Neural crest cell (in vitro differentiated cells): ENCODE data around the gene HDAC8. TPM values are rescaled to one million over a fixed set of nuclear protein-coding genes. Genes with fewer than 3 reads are reported as not detected.
A peak's percentile ranks its signal among the peaks of the same experiment; 100 is the strongest.

ENCODE experiments used
- DNase-seq: peaks from one replicate; pipeline ENCODE4 v3.0.0; 2021; ENCODE audit warnings: low read depth, mixed read lengths, low spot score
- H3K27ac Mint-ChIP-seq: one replicate; pipeline ENCODE4 v1.8.0; 2021; ENCODE audit warnings: mild to moderate bottlenecking, mixed read lengths; ENCODE audit not compliant: unreplicated experiment
- H3K27me3 Mint-ChIP-seq: 2 replicates; pipeline ENCODE4 v1.8.0; 2021; ENCODE audit warnings: low read depth, mild to moderate bottlenecking, mixed read lengths
- H3K36me3 Mint-ChIP-seq: 2 replicates; pipeline ENCODE4 v1.8.0; 2021; ENCODE audit warnings: low read depth, mild to moderate bottlenecking, mixed read lengths
- H3K4me1 Mint-ChIP-seq: 2 replicates; pipeline ENCODE4 v1.8.0; 2021; ENCODE audit warnings: mixed read lengths
- H3K4me3 Mint-ChIP-seq: one replicate; pipeline ENCODE4 v1.8.0; 2021; ENCODE audit warnings: mild to moderate bottlenecking, mixed read lengths
- H3K9me3 Mint-ChIP-seq: 2 replicates; pipeline ENCODE4 v1.8.0; 2021; ENCODE audit warnings: mixed read lengths
- CTCF ChIP-seq: fragments of 200-600 bp; sonication (generic); conservative IDR thresholded peaks from 2 replicates; pipeline ENCODE4 v1.5.0; 2021; ENCODE audit warnings: antibody characterized with exemption, mild to moderate bottlenecking
- total RNA-seq: library from RNA; stranded (reverse); gene quantifications from 2 replicates; pipeline ENCODE4 v1.2.1, GENCODE V29; 2021

Gene HDAC8
- total RNA-seq, 1 donor from 2014 or later: 31.0 TPM

- no peak for TF ChIP-seq CTCF
- Mint-ChIP-seq H3K9me3 (peaks cover 8% of the 10 kb centered on the region), H3K4me3 (no peak overlapping the region), H3K36me3 (peaks cover 12% of the 10 kb centered on the region), H3K4me1 (no peaks in the 10 kb centered on the region), H3K27me3 (no peaks in the 10 kb centered on the region), H3K27ac (no peak overlapping the region)
- no peak for DNase-seq
These were observed 212.3 kb downstream of the HDAC8 start for GRCh38 chrX:72360326-72360725.

- TF ChIP-seq CTCF: no peak
- Mint-ChIP-seq H3K9me3 (peaks cover 8% of the 10 kb centered on the region), H3K36me3 (peaks cover 12% of the 10 kb centered on the region), H3K4me1 (no peaks in the 10 kb centered on the region), H3K27me3 (no peaks in the 10 kb centered on the region), H3K4me3 (no peak overlapping the region), H3K27ac (peak overlapping the region; percentile 75)
- no peak for DNase-seq
These were observed 214.3 kb downstream of the HDAC8 start for GRCh38 chrX:72358313-72358712.

- Mint-ChIP-seq H3K36me3 (peaks cover 18% of the 10 kb centered on the region), H3K27me3 (no peaks in the 10 kb centered on the region), H3K9me3 (no peaks in the 10 kb centered on the region), H3K4me1 (no peaks in the 10 kb centered on the region), H3K27ac (no peak overlapping the region), H3K4me3 (no peak overlapping the region)
- no peak for TF ChIP-seq CTCF
- no peak for DNase-seq
These were observed 219.9 kb downstream of the HDAC8 start for GRCh38 chrX:72352786-72353185.

GRCh38 chrX:72351606-72352334 is 220.9 kb downstream of the HDAC8 start:
- no peak overlapping the region for H3K27ac Mint-ChIP-seq
- H3K4me3 Mint-ChIP-seq: no peak overlapping the region
- no peak for DNase-seq
- H3K27me3 Mint-ChIP-seq: no peaks in the 10 kb centered on the region
- no peak for TF ChIP-seq CTCF
- H3K9me3 Mint-ChIP-seq: no peaks in the 10 kb centered on the region
- no peaks in the 10 kb centered on the region for H3K4me1 Mint-ChIP-seq
- peaks cover 20% of the 10 kb centered on the region for H3K36me3 Mint-ChIP-seq

- no peak overlapping the region for H3K27ac Mint-ChIP-seq
- H3K4me1 Mint-ChIP-seq: no peaks in the 10 kb centered on the region
- DNase-seq: no peak
These were observed 223.5 kb downstream of the HDAC8 start for GRCh38 chrX:72349190-72349589.

More at GRCh38 chrX:72349190-72349589, 223.5 kb downstream of the HDAC8 start:
- Mint-ChIP-seq H3K4me3 (no peak overlapping the region), H3K9me3 (peaks cover 5% of the 10 kb centered on the region), H3K36me3 (peaks cover 18% of the 10 kb centered on the region), H3K27me3 (no peaks in the 10 kb centered on the region)
- TF ChIP-seq CTCF: no peak
